Colonic mucosa (tissue), 4 donors: ENCODE measurements around the gene TMEM88. TPM values are rescaled to one million over a fixed set of nuclear protein-coding genes. Genes with fewer than 3 reads are reported as not detected.

Source experiments
- DNase-seq: peaks from one replicate; pipeline ENCODE4 v3.0.0-alpha.2; 2020
- H3K27ac ChIP-seq: fragments of 200-600 bp; one replicate; pipeline ENCODE4 v1.8.0; 2021
- H3K27me3 ChIP-seq: fragments of 200-600 bp; one replicate; pipeline ENCODE4 v1.8.0; 2021
- H3K36me3 ChIP-seq: fragments of 200-600 bp; one replicate; pipeline ENCODE4 v1.8.0; 2021
- H3K4me1 ChIP-seq: fragments of 200-600 bp; one replicate; pipeline ENCODE4 v1.8.0; 2021; ENCODE audit warnings: mild to moderate bottlenecking
- H3K4me3 ChIP-seq: fragments of 200-600 bp; one replicate; pipeline ENCODE4 v1.8.0; 2021
- H3K9ac ChIP-seq, 2 donors: one replicate each; pipeline ENCODE4 v1.7.0; 2013; ENCODE audit warnings: control low read depth in 2 of 2, low read depth in 2 of 2, low read length in 2 of 2
- H3K9me3 ChIP-seq: fragments of 200-600 bp; one replicate; pipeline ENCODE4 v1.8.0; 2021
- CTCF ChIP-seq: fragments of 200-600 bp; IDR thresholded peaks from one replicate; pipeline ENCODE4 v1.8.0; 2022; ENCODE audit warnings: antibody characterized with exemption, mild to moderate bottlenecking
- intact Hi-C: fragments of 100-400 bp; cut with DNase I; formaldehyde crosslinking; loops from one replicate; pipeline ENCODE4 v1.14.1; 2022
- total RNA-seq, 2 donors: library from RNA; stranded (reverse); fragmentation: NEBNext Ultra II Directional in 1 of 2; extraction: Animal tissue kit (Norgen Biotek cat#: 25700) in 1 of 2; gene quantifications; one replicate each; pipeline ENCODE4 v1.2.1, GENCODE V29; 2021
- donor health status: healthy.
- donor health status: DM: no; HTN: no; CAD: no.
- donor health status: DM: no; HTN: no; CAD: no.

TMEM88 gene
- total RNA-seq, 2 donors from 2014 or later = 2.5 to 2.7 TPM

GRCh38 chr17:7849130-7849750 is 5.6 kb upstream of the TMEM88 start:
- intact Hi-C loops = no loop called here
- no peak overlapping the region for H3K27ac ChIP-seq
- no peak for TF ChIP-seq CTCF
- DNase-seq = no peak
- no peaks in the 10 kb centered on the region for H3K27me3 ChIP-seq
- H3K4me3 ChIP-seq = no peak overlapping the region
- H3K36me3 ChIP-seq = peaks cover 25% of the 10 kb centered on the region
- H3K9me3 ChIP-seq = no peaks in the 10 kb centered on the region
- H3K4me1 ChIP-seq = peaks cover 9% of the 10 kb centered on the region
- no peak overlapping the region for H3K9ac ChIP-seq

GRCh38 chr17:7849751-7850504 is 4.9 kb upstream of the TMEM88 start:
- DNase-seq = no peak
- no peak overlapping the region for H3K4me3 ChIP-seq
- H3K9me3 ChIP-seq = no peaks in the 10 kb centered on the region
- peaks cover 8% of the 10 kb centered on the region for H3K4me1 ChIP-seq
- intact Hi-C loops = loop anchor here (2.0 kb wide), 1 partner anchor 25 kb away; no protein-coding TSS in a partner anchor
- TF ChIP-seq CTCF = no peak
- no peak overlapping the region for H3K9ac ChIP-seq
- H3K27me3 ChIP-seq = no peaks in the 10 kb centered on the region
- no peak overlapping the region for H3K27ac ChIP-seq
- peaks cover 25% of the 10 kb centered on the region for H3K36me3 ChIP-seq

GRCh38 chr17:7850701-7851437 is 4.0 kb upstream of the TMEM88 start:
- peaks cover 9% of the 10 kb centered on the region for H3K4me1 ChIP-seq
- H3K9ac ChIP-seq = peak overlapping the region in 1 of 2 donors; percentile 8
- H3K4me3 ChIP-seq = no peak overlapping the region
- peaks cover 25% of the 10 kb centered on the region for H3K36me3 ChIP-seq
- DNase-seq = peak; percentile 23
- no peak overlapping the region for H3K27ac ChIP-seq
- TF ChIP-seq CTCF = no peak
- no peaks in the 10 kb centered on the region for H3K27me3 ChIP-seq
- intact Hi-C loops = loop anchor here (2.0 kb wide), 1 partner anchor 26 kb away; no protein-coding TSS in a partner anchor
- no peaks in the 10 kb centered on the region for H3K9me3 ChIP-seq

- peak; percentile 92 for DNase-seq
- Histone ChIP-seq H3K9ac (peak overlapping the region; percentile 8 to 19), H3K4me1 (peaks cover 9% of the 10 kb centered on the region), H3K4me3 (no peak overlapping the region), H3K36me3 (peaks cover 20% of the 10 kb centered on the region), H3K27me3 (no peaks in the 10 kb centered on the region), H3K27ac (no peak overlapping the region), H3K9me3 (no peaks in the 10 kb centered on the region)
- TF ChIP-seq CTCF = peak; percentile 94
- intact Hi-C loops = loop anchor here (2.0 kb wide), 2 partner anchors 19 to 27 kb away; no protein-coding TSS in a partner anchor
These were observed 3.2 kb upstream of the TMEM88 start for GRCh38 chr17:7851438-7852261.

- peaks cover 9% of the 10 kb centered on the region for H3K4me1 ChIP-seq
- H3K27ac ChIP-seq = no peak overlapping the region
- no peaks in the 10 kb centered on the region for H3K9me3 ChIP-seq
- H3K9ac ChIP-seq = peak overlapping the region; percentile 2 to 19
- peaks cover 20% of the 10 kb centered on the region for H3K36me3 ChIP-seq
- no peak for DNase-seq
- no peak overlapping the region for H3K4me3 ChIP-seq
- H3K27me3 ChIP-seq = no peaks in the 10 kb centered on the region
- TF ChIP-seq CTCF = no peak
- intact Hi-C loops = loop anchor here (2.0 kb wide), 1 partner anchor 19 kb away; no protein-coding TSS in a partner anchor
These were observed 2.6 kb upstream of the TMEM88 start for GRCh38 chr17:7852262-7852670.
